Left forelimb (tissue), 1 donor: ENCODE results near the gene IDE.
"Not testable (repeated sequence)": the region's sequence is repeated elsewhere in the genome, so short reads cannot be mapped to it uniquely, and the experiment has no call there.

Experiments used
- DNase-seq: peaks from one replicate; pipeline ENCODE4 v3.0.0-alpha.2; 2018; ENCODE audit warnings: low spot score

Gene IDE

GRCh38 chr10:92573798-92574547 lies at the start of gene IDE:
TSS of gene IDE (minus strand) at chr10:92574093. CDS start at chr10:92574019, 74 bp downstream.
- DNase-seq = peak; percentile 90

- DNase-seq = no peak
Observed at GRCh38 chr10:92619368-92619767, 45.5 kb upstream of the IDE start.

GRCh38 chr10:92615515-92615914 lies 41.6 kb upstream of the IDE start:
- DNase-seq = no peak

GRCh38 chr10:92604841-92605240 lies 30.9 kb upstream of the IDE start:
- no peak for DNase-seq

- DNase-seq = no peak
Observed at GRCh38 chr10:92598321-92598720, 24.4 kb upstream of the IDE start.

GRCh38 chr10:92595505-92595904 lies 21.6 kb upstream of the IDE start:
- DNase-seq = no peak

- DNase-seq = no peak
Observed at GRCh38 chr10:92593619-92594588, 20.0 kb upstream of the IDE start.

GRCh38 chr10:92592761-92593618 lies 19.1 kb upstream of the IDE start, which contains the start of gene KIF11:
TSS of gene KIF11 (plus strand) at chr10:92593130. CDS start at chr10:92593376, 246 bp downstream.
- DNase-seq = peak; percentile 95

- DNase-seq = peak; percentile 89
Observed at GRCh38 chr10:92591550-92592022, 17.7 kb upstream of the IDE start.

GRCh38 chr10:92590623-92591549 lies 17.0 kb upstream of the IDE start:
- DNase-seq = peak; percentile 67

- not testable (repeated sequence) for DNase-seq
Observed at GRCh38 chr10:92582347-92582746, 8.5 kb upstream of the IDE start.

GRCh38 chr10:92575961-92576360 lies 2.1 kb upstream of the IDE start:
- no peak for DNase-seq

- no peak for DNase-seq
Observed at GRCh38 chr10:92574548-92575261, 812 bp upstream of the IDE start.

GRCh38 chr10:92573091-92573797 lies 649 bp downstream of the IDE start:
- no peak for DNase-seq

- DNase-seq = no peak
Observed at GRCh38 chr10:92572362-92573090, 1.4 kb downstream of the IDE start.

GRCh38 chr10:92571649-92572048 lies 2.2 kb downstream of the IDE start:
- no peak for DNase-seq

- DNase-seq = not testable (repeated sequence)
Observed at GRCh38 chr10:92569663-92570062, 4.2 kb downstream of the IDE start.

GRCh38 chr10:92569071-92569470 lies 4.8 kb downstream of the IDE start:
- no peak for DNase-seq
